ENCODE results near the gene KLHL11.
A peak's percentile ranks its signal among the peaks of the same experiment; 100 is the strongest.
"Not testable (repeated sequence)": the region's sequence is repeated elsewhere in the genome, so short reads cannot be mapped to it uniquely, and the experiment has no call there.

Gene KLHL11

DNA sequence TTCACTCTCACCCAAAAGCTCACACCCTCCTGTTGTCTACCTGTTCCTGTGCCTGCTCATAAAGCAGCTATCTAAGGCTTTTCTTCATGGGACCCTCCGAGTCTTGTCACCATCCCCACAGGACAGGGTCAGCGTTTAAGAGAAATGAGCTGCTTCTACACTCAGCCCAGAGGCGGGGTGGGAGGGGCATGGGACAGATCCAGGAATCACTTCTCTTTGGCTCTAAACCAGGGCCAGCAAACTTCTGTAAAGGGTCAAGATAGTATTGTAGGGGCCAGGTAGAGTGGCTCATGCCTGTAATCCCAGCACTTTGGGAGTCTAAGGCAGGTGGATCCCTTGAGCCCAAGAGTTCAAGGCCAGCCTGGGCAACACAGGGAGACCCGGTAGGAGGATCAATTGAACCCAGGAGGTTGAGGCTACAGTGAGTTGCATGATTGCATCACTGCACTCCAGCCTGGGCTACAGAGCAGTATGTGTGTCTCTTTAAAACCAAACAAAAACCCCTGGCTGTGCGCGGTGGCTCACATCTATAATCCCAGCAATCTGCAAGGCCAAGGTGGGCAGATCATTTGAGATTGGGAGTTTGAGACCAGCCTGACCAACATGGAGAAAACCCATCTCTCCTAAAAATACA lies 23.2 kb upstream of the KLHL11 start:
- H3K36me3 ChIP-seq (ENCODE audit: low read depth) = peaks cover 99% of the 10 kb centered on the region

DNA sequence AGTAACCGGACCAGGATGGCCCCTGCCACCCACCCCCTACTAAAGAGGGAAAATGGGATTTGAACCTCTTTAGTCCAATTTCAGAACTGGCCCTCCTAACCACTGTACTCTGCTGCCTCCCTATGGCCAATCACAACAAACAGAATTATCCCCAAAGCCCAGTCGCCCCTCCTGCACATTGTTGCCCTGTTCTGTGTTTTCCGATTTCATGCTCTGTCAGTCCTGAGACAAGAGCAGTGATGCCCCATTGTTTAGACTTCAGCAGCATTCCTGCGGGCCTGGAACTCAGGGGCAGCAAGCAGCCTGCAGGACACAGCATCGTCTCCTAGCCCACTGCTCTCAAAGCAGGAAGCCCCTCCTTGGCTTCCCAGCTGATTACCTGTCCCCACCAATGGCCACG lies 20.5 kb upstream of the KLHL11 start:
- no peak overlapping the region for H3K27ac ChIP-seq (ENCODE audit: poor library complexity, severe bottlenecking)
- ATAC-seq (ENCODE audit: low read depth) (no peak), DNase-seq (ENCODE audit: low spot score) (no peak)
- H3K36me3 ChIP-seq (ENCODE audit: low read depth) = peaks cover 95% of the 10 kb centered on the region
- H3K4me3 ChIP-seq (ENCODE audit: severe bottlenecking) = no peak overlapping the region
- H3K9me3 ChIP-seq (ENCODE audit: severe bottlenecking) = no peaks in the 10 kb centered on the region
- TF ChIP-seq, protein P1, sequence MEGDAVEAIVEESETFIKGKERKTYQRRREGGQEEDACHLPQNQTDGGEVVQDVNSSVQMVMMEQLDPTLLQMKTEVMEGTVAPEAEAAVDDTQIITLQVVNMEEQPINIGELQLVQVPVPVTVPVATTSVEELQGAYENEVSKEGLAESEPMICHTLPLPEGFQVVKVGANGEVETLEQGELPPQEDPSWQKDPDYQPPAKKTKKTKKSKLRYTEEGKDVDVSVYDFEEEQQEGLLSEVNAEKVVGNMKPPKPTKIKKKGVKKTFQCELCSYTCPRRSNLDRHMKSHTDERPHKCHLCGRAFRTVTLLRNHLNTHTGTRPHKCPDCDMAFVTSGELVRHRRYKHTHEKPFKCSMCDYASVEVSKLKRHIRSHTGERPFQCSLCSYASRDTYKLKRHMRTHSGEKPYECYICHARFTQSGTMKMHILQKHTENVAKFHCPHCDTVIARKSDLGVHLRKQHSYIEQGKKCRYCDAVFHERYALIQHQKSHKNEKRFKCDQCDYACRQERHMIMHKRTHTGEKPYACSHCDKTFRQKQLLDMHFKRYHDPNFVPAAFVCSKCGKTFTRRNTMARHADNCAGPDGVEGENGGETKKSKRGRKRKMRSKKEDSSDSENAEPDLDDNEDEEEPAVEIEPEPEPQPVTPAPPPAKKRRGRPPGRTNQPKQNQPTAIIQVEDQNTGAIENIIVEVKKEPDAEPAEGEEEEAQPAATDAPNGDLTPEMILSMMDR (IDR thresholded peaks at IDR 0.05; ENCODE audit: poor library complexity, severe bottlenecking) = peak; percentile 33
- H3K27me3 ChIP-seq (ENCODE audit: insufficient read depth, poor library complexity, severe bottlenecking) = no peaks in the 10 kb centered on the region
- H3K4me1 ChIP-seq (ENCODE audit: insufficient read depth, poor library complexity, severe bottlenecking) = no peaks in the 10 kb centered on the region

More for the DNA sequence above, 23.2 kb upstream of the KLHL11 start:
- DNase-seq (ENCODE audit: low spot score) (no peak), ATAC-seq (ENCODE audit: low read depth) (no peak)
- no peak overlapping the region for H3K4me3 ChIP-seq (ENCODE audit: severe bottlenecking)
- TF ChIP-seq, protein P1 (IDR thresholded peaks at IDR 0.05; ENCODE audit: poor library complexity, severe bottlenecking) = no peak
- no peak overlapping the region for H3K27ac ChIP-seq (ENCODE audit: poor library complexity, severe bottlenecking)
- no peaks in the 10 kb centered on the region for H3K4me1 ChIP-seq (ENCODE audit: insufficient read depth, poor library complexity, severe bottlenecking)
- no peaks in the 10 kb centered on the region for H3K27me3 ChIP-seq (ENCODE audit: insufficient read depth, poor library complexity, severe bottlenecking)
- no peaks in the 10 kb centered on the region for H3K9me3 ChIP-seq (ENCODE audit: severe bottlenecking)

DNA sequence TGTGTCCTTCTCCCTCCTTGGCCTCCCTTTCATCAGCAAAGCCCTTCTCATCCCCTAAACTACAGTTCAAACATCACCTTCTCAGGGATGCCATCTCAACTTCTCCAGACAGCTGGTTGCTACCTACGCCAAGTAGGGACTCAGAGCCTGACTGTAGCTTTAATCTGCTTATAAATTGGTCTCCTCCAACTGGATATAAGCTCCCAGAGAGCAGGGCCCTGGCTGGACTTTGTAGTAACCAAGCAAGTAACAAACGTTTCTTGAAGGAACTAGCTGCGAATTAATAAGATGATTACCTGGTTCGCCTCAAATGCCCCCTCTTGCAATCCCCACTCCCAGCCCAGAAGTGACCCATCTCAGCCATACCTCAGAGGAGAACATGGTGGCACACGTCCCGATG lies 17.5 kb upstream of the KLHL11 start:
- H3K27ac ChIP-seq (ENCODE audit: poor library complexity, severe bottlenecking) = no peak overlapping the region
- H3K36me3 ChIP-seq (ENCODE audit: low read depth) = peaks cover 92% of the 10 kb centered on the region
- TF ChIP-seq, protein P1 (IDR thresholded peaks at IDR 0.05; ENCODE audit: poor library complexity, severe bottlenecking) = no peak
- no peaks in the 10 kb centered on the region for H3K9me3 ChIP-seq (ENCODE audit: severe bottlenecking)
- no peak for DNase-seq (ENCODE audit: low spot score)
- no peaks in the 10 kb centered on the region for H3K4me1 ChIP-seq (ENCODE audit: insufficient read depth, poor library complexity, severe bottlenecking)
- H3K27me3 ChIP-seq (ENCODE audit: insufficient read depth, poor library complexity, severe bottlenecking) = no peaks in the 10 kb centered on the region
- no peak overlapping the region for H3K4me3 ChIP-seq (ENCODE audit: severe bottlenecking)
- no peak for ATAC-seq (ENCODE audit: low read depth)

DNA sequence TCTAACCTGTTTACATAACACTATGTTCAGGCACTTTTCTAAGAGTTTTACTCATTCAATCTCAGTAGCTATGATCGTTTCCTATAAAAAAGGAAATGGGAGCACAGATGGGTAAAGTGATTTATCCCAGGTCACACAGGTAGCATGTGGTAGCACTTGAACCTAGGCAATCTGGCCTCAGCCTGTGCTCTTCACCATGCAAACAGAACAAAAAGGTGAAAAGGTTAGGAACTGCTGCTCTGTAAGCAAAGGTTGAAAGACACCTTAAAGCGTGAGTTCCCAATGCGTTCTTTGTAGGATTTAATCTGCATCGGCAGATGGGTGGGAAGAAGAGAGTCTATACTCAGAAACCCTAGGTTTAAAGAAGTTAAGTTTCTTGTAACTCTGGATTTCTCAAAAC lies 14.9 kb upstream of the KLHL11 start:
- peaks cover 81% of the 10 kb centered on the region for H3K36me3 ChIP-seq (ENCODE audit: low read depth)
- H3K27ac ChIP-seq (ENCODE audit: poor library complexity, severe bottlenecking) = no peak overlapping the region
- TF ChIP-seq, protein P1 (IDR thresholded peaks at IDR 0.05; ENCODE audit: poor library complexity, severe bottlenecking) = no peak
- no peak for DNase-seq (ENCODE audit: low spot score)
- H3K9me3 ChIP-seq (ENCODE audit: severe bottlenecking) = no peaks in the 10 kb centered on the region
- no peak overlapping the region for H3K4me3 ChIP-seq (ENCODE audit: severe bottlenecking)
- ATAC-seq (ENCODE audit: low read depth) = no peak
- no peaks in the 10 kb centered on the region for H3K27me3 ChIP-seq (ENCODE audit: insufficient read depth, poor library complexity, severe bottlenecking)
- H3K4me1 ChIP-seq (ENCODE audit: insufficient read depth, poor library complexity, severe bottlenecking) = no peaks in the 10 kb centered on the region

DNA sequence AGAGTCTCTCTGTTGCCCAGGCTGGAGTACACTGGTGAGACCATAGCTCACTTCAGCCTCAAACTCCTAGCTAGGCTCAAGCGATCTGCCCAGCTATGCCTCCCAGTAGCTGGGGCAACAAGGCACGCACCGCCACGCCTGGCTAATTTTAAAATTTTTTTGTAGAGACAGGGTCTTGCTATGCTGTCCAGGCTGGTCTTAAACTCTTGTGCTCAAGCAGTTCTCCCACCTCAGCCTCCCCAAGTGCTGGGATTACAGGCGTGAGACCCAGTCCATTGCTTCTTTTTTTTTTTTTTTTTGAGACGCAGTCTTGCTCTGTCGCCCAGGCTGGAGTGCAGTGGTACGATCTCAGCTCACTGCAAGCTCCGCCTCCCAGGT lies 9.1 kb upstream of the KLHL11 start:
- H3K27ac ChIP-seq (ENCODE audit: poor library complexity, severe bottlenecking); H3K4me1 ChIP-seq (ENCODE audit: insufficient read depth, poor library complexity, severe bottlenecking); ATAC-seq (ENCODE audit: low read depth); DNase-seq (ENCODE audit: low spot score); H3K27me3 ChIP-seq (ENCODE audit: insufficient read depth, poor library complexity, severe bottlenecking); H3K9me3 ChIP-seq (ENCODE audit: severe bottlenecking); H3K4me3 ChIP-seq (ENCODE audit: severe bottlenecking): not testable (repeated sequence)
- H3K36me3 ChIP-seq (ENCODE audit: low read depth) = peaks cover 85% of the 10 kb centered on the region

Measured in RWPE2 (cell line).